ENCODE data around the gene LRRC41.

LRRC41 gene

DNA sequence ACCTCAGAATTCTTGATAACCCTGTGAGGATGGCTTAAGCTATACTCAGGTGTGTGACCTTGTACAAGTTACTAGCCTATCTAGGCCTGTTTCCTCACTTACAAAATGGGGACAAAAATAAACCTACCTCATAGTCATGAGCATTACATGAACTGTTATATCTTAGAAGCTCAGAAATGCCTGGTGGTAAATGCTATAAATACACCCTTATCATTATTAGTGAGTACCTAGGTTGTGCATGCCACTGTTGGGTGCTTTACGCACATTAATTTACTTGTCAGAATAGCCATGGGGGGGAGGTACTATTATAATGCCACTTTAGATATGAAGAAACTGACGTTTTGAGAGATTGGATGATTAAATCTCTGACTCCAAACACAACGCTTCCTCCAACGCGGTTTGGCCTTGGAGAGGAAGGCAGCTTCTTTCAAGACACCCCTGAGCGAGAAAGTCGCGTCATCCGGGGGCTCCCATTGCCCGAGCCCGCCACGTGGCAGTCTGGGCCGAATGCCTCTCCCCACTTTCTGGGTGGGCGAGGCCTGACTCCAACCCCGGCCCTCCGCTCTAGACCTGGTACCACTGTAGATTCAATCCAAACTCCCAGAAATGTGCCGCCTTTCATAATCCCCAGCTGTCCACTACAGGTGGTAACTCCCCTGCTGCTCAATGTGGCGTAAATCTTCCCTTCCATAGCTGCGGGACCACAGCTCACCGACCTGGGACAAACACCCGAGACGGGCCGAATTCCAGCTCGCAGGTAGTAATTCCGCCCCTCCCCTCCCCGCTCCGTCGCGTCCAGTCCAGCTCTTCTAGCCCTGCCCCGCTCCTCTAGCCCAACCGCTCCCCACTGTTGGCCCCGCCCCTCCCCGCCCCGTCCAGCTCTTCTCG lies 56.6 kb downstream of the LRRC41 start (continued):
- TF ChIP-seq, protein P1, sequence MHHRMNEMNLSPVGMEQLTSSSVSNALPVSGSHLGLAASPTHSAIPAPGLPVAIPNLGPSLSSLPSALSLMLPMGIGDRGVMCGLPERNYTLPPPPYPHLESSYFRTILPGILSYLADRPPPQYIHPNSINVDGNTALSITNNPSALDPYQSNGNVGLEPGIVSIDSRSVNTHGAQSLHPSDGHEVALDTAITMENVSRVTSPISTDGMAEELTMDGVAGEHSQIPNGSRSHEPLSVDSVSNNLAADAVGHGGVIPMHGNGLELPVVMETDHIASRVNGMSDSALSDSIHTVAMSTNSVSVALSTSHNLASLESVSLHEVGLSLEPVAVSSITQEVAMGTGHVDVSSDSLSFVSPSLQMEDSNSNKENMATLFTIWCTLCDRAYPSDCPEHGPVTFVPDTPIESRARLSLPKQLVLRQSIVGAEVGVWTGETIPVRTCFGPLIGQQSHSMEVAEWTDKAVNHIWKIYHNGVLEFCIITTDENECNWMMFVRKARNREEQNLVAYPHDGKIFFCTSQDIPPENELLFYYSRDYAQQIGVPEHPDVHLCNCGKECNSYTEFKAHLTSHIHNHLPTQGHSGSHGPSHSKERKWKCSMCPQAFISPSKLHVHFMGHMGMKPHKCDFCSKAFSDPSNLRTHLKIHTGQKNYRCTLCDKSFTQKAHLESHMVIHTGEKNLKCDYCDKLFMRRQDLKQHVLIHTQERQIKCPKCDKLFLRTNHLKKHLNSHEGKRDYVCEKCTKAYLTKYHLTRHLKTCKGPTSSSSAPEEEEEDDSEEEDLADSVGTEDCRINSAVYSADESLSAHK (tag by site-specific recombination; IDR thresholded peaks at IDR 0.05), result peak; percentile 10; the same call in 1 of the 2 replicates
- TF ChIP-seq ZIC2 (tag by site-specific recombination; IDR thresholded peaks at IDR 0.05) (peak; percentile 74), ZNF19 (tag by site-specific recombination; IDR thresholded peaks at IDR 0.05; ENCODE audit: low read depth) (no peak), ZBTB21 (tag by site-specific recombination; IDR thresholded peaks at IDR 0.05) (peak; percentile 58), ZNF544 (tag by site-specific recombination; IDR thresholded peaks at IDR 0.05) (no peak), ZNF184 (tag by site-specific recombination; IDR thresholded peaks at IDR 0.05) (peak; percentile 35; the same call in 1 of the 2 replicates), GLIS2 (tag by site-specific recombination; IDR thresholded peaks at IDR 0.05) (peak; percentile 39), OSR2 (tag by site-specific recombination; IDR thresholded peaks at IDR 0.05) (0 out of 2 replicates have a peak, but pooled peaks have one; percentile 6), TCF7L2 (IDR thresholded peaks at IDR 0.05; ENCODE audit: borderline replicate concordance, low read depth, low read length) (no peak), SETDB1 (IDR thresholded peaks at IDR 0.05; ENCODE audit: insufficient read length, low read length) (no peak), ZNF488 (tag by site-specific recombination; IDR thresholded peaks at IDR 0.05) (no peak), ZNF639 (tag by site-specific recombination; IDR thresholded peaks at IDR 0.05) (no peak), ZNF394 (tag by site-specific recombination; IDR thresholded peaks at IDR 0.05; ENCODE audit: borderline replicate concordance) (peak; percentile 43; the same call in 1 of the 2 replicates), YY1 (tag by site-specific recombination; IDR thresholded peaks at IDR 0.05) (no peak; the same call in 1 of the 2 replicates), ZNF549 (tag by site-specific recombination; IDR thresholded peaks at IDR 0.05) (no peak), SP3 (tag by site-specific recombination; IDR thresholded peaks at IDR 0.05) (peak; percentile 30), ZBTB17 (tag by site-specific recombination; IDR thresholded peaks at IDR 0.05) (no peak), ZNF521 (tag by site-specific recombination; IDR thresholded peaks at IDR 0.05) (no peak), ZNF677 (tag by site-specific recombination; IDR thresholded peaks at IDR 0.05) (no peak), ZNF658 (tag by site-specific recombination; IDR thresholded peaks at IDR 0.05) (no peak), ZNF610 (tag by site-specific recombination; IDR thresholded peaks at IDR 0.05; ENCODE audit: borderline replicate concordance) (peak; percentile 19; the same call in 1 of the 2 replicates), ZNF501 (tag by site-specific recombination; IDR thresholded peaks at IDR 0.05) (peak; percentile 68; the same call in 1 of the 2 replicates), ZNF248 (tag by site-specific recombination; IDR thresholded peaks at IDR 0.05) (no peak), ZNF692 (tag by site-specific recombination; IDR thresholded peaks at IDR 0.05) (peak; percentile 43)
- TF ChIP-seq, protein P2, sequence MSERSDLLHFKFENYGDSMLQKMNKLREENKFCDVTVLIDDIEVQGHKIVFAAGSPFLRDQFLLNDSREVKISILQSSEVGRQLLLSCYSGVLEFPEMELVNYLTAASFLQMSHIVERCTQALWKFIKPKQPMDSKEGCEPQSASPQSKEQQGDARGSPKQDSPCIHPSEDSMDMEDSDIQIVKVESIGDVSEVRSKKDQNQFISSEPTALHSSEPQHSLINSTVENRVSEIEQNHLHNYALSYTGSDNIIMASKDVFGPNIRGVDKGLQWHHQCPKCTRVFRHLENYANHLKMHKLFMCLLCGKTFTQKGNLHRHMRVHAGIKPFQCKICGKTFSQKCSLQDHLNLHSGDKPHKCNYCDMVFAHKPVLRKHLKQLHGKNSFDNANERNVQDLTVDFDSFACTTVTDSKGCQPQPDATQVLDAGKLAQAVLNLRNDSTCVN (tag by site-specific recombination; optimal IDR thresholded peaks at IDR 0.05), result peak; percentile 12
- TF ChIP-seq, protein P3, sequence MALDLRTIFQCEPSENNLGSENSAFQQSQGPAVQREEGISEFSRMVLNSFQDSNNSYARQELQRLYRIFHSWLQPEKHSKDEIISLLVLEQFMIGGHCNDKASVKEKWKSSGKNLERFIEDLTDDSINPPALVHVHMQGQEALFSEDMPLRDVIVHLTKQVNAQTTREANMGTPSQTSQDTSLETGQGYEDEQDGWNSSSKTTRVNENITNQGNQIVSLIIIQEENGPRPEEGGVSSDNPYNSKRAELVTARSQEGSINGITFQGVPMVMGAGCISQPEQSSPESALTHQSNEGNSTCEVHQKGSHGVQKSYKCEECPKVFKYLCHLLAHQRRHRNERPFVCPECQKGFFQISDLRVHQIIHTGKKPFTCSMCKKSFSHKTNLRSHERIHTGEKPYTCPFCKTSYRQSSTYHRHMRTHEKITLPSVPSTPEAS (tag by site-specific recombination; IDR thresholded peaks at IDR 0.05), result peak; percentile 22; the same call in 1 of the 2 replicates
- TF ChIP-seq, protein P4, sequence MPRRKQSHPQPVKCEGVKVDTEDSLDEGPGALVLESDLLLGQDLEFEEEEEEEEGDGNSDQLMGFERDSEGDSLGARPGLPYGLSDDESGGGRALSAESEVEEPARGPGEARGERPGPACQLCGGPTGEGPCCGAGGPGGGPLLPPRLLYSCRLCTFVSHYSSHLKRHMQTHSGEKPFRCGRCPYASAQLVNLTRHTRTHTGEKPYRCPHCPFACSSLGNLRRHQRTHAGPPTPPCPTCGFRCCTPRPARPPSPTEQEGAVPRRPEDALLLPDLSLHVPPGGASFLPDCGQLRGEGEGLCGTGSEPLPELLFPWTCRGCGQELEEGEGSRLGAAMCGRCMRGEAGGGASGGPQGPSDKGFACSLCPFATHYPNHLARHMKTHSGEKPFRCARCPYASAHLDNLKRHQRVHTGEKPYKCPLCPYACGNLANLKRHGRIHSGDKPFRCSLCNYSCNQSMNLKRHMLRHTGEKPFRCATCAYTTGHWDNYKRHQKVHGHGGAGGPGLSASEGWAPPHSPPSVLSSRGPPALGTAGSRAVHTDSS (tag by site-specific recombination; IDR thresholded peaks at IDR 0.05), result no peak

All from HEK293 (cell line).